RWPE2 (cell line): Measurements from ENCODE around the gene CCNYL1.
A peak's percentile ranks its signal among the peaks of the same experiment; 100 is the strongest.
"Not testable (repeated sequence)": the region's sequence is repeated elsewhere in the genome, so short reads cannot be mapped to it uniquely, and the experiment has no call there.

ENCODE experiments used
- ATAC-seq: fragments of 200-7000 bp; cut with Tn5 transposase; 3 replicates; pipeline ENCODE4 v1.9.1; 2021; ENCODE audit warnings: low read depth
- DNase-seq: peaks from one replicate; pipeline ENCODE4 v3.0.0-alpha.2; 2020; ENCODE audit warnings: low spot score
- H3K27ac ChIP-seq: fragments of 450-650 bp; 2 replicates; pipeline ENCODE4 v1.5.1; 2017; ENCODE audit warnings: mild to moderate bottlenecking; ENCODE audit not compliant: poor library complexity, severe bottlenecking
- H3K27me3 ChIP-seq: fragments of 250-450 bp; sonication (Bioruptor Pico); 2 replicates; pipeline ENCODE4 v1.5.1; 2021; ENCODE audit warnings: mild to moderate bottlenecking, moderate library complexity; ENCODE audit not compliant: insufficient read depth, poor library complexity, severe bottlenecking
- H3K36me3 ChIP-seq: fragments of 250-450 bp; sonication (Bioruptor Pico); 2 replicates; pipeline ENCODE4 v1.5.1; 2020; ENCODE audit warnings: low read depth, mild to moderate bottlenecking, moderate library complexity
- H3K4me1 ChIP-seq: fragments of 250-450 bp; sonication (Bioruptor Pico); 2 replicates; pipeline ENCODE4 v1.5.1; 2021; ENCODE audit warnings: mild to moderate bottlenecking, moderate library complexity; ENCODE audit not compliant: insufficient read depth, poor library complexity, severe bottlenecking
- H3K4me3 ChIP-seq: fragments of 250-450 bp; sonication (Bioruptor Pico); 2 replicates; pipeline ENCODE4 v1.5.1; 2021; ENCODE audit warnings: mild to moderate bottlenecking, moderate library complexity; ENCODE audit not compliant: severe bottlenecking
- H3K9me3 ChIP-seq: fragments of 250-450 bp; sonication (Bioruptor Pico); 2 replicates; pipeline ENCODE4 v1.5.1; 2021; ENCODE audit warnings: mild to moderate bottlenecking, moderate library complexity; ENCODE audit not compliant: severe bottlenecking
- TF ChIP-seq, protein P1 (sequence below): fragments of 450-650 bp; IDR thresholded peaks from one replicate; pipeline ENCODE4 v1.5.1; 2017; ENCODE audit warnings: mild to moderate bottlenecking, moderate library complexity; ENCODE audit not compliant: poor library complexity, severe bottlenecking

The CCNYL1 gene

DNA sequence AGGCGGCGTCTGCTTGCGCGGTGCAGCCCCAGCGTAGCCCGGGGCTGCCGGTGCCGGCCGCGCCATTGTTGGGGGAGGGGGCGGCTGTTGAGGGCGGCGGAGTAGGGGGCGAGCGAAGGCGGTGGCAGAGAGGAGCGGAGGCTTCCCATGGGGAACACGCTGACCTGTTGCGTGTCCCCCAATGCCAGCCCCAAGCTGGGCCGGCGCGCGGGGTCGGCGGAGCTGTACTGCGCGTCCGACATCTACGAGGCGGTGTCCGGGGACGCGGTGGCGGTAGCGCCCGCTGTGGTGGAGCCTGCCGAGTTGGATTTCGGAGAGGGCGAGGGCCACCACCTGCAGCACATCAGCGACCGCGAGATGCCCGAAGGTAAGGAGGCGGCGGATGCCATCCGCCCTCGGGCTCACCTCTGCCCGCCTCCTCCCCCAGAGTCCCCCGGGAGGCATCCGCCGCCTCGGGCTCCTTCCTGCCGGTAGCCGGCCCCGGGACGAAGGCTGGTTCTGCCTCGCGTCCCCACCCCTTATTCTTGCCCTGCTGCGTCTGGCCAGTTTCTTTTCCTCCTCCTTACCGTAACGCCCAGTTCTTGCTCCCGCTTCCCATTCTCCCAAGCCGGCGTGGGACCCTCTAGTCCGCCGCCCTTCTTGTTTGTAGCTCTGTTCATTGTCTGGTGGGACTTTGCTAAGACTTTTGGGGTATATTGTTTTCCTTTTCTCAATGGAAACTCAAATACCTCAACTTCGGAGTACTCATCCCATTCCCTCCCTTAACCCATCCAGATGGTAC is 500 bp downstream of the CCNYL1 start:
- ATAC-seq (peak; percentile 17), DNase-seq (no peak)
- Histone ChIP-seq H3K4me3 (peak overlapping the region; percentile 90), H3K27ac (peak overlapping the region; percentile 90), H3K9me3 (no peaks in the 10 kb centered on the region), H3K36me3 (peaks cover 11% of the 10 kb centered on the region), H3K4me1 (peaks cover 14% of the 10 kb centered on the region), H3K27me3 (no peaks in the 10 kb centered on the region)
- TF ChIP-seq, protein P1, sequence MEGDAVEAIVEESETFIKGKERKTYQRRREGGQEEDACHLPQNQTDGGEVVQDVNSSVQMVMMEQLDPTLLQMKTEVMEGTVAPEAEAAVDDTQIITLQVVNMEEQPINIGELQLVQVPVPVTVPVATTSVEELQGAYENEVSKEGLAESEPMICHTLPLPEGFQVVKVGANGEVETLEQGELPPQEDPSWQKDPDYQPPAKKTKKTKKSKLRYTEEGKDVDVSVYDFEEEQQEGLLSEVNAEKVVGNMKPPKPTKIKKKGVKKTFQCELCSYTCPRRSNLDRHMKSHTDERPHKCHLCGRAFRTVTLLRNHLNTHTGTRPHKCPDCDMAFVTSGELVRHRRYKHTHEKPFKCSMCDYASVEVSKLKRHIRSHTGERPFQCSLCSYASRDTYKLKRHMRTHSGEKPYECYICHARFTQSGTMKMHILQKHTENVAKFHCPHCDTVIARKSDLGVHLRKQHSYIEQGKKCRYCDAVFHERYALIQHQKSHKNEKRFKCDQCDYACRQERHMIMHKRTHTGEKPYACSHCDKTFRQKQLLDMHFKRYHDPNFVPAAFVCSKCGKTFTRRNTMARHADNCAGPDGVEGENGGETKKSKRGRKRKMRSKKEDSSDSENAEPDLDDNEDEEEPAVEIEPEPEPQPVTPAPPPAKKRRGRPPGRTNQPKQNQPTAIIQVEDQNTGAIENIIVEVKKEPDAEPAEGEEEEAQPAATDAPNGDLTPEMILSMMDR, result no peak

DNA sequence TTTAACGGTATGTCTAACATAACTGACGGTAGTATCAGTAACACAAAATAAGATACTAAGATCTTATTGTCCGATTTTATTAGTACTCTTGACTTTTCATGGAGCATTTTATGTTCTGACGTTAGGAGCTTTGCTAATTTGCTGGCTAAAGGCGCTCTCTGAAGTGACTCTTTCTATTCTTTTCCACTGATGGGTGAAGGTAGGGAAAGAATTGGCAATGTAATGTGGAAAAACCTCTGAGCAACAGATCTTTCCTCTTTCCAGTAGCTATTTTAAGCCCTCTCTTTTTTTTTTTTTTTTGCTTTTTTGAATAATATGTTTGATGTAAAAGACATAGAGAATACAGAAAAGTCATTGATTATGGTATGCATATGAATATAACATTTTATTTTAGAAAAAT is 4.6 kb downstream of the CCNYL1 start:
- H3K36me3 ChIP-seq, result peaks cover 11% of the 10 kb centered on the region
- ATAC-seq (no peak), DNase-seq (no peak)
- TF ChIP-seq, protein P1, result no peak
- H3K27ac ChIP-seq, result no peak overlapping the region
- H3K27me3 ChIP-seq, result no peaks in the 10 kb centered on the region
- no peak overlapping the region for H3K4me3 ChIP-seq
- H3K9me3 ChIP-seq, result no peaks in the 10 kb centered on the region
- H3K4me1 ChIP-seq, result peaks cover 20% of the 10 kb centered on the region

DNA sequence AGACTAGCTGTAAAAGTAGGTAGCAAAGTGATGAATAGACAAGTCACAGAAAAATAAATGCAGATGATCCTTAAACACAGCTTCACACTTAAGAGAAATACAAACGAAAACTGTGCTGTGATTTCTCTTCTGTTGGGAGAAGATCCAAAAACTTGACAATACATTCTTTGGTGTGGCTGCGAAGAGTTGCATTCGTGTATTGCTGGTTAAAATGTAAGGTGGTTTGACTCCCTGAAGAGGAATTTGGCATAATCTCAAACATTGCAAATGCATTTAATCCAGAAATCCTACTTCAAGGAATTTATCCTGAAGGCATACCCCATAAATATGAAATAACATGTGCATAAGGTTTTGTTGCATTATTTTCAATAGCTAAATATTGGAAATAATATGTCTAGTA is 7.1 kb downstream of the CCNYL1 start:
- TF ChIP-seq, protein P1, result no peak
- Histone ChIP-seq H3K4me3 (no peak overlapping the region), H3K27me3 (no peaks in the 10 kb centered on the region), H3K9me3 (no peaks in the 10 kb centered on the region), H3K4me1 (peaks cover 39% of the 10 kb centered on the region), H3K36me3 (peaks cover 10% of the 10 kb centered on the region), H3K27ac (peak overlapping the region; percentile 26)
- DNase-seq, result no peak
- ATAC-seq, result no peak

DNA sequence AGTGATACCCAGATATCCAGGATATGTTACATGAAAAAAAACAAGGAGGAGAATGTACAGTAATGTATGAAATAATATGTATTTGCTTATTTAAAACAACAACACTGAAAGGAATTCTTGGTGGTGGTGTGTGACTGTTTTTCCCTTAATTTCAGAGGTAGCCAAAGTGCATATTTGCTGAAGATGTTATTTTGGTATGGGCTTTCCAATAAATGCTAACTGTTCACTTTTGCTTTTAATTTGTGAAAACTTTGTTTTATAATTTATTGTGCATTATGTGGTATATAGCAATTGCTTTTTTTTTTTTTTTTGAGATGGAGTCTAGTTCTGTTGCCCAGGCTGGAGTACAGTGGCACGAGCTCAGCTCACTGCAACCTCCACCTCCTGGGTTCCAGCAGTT is 7.6 kb downstream of the CCNYL1 start:
- ATAC-seq, result no peak

DNA sequence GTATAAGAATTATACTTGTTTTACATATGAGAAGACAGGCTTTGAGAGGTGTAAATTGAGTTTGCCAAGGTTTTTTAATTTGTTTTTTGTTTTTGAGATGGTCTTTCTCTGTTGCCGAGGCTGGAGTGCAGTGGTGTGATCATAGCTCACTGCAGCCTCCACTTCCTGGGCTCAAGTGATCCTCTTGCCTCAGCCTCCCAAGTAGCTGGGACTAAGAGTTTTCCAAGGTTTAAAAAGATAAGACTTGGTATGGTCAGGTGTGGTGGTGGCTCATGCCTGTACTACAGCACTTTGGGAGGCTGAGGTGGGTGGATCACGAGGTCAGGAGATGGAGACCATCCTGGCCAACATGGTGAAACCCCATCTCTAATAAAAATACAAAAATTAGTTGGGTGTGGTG is 8.2 kb downstream of the CCNYL1 start:
- H3K36me3 ChIP-seq, DNase-seq, H3K27me3 ChIP-seq, ATAC-seq, H3K27ac ChIP-seq, H3K9me3 ChIP-seq, H3K4me3 ChIP-seq: not testable (repeated sequence)
- peaks cover 47% of the 10 kb centered on the region for H3K4me1 ChIP-seq

More for the DNA sequence above, 7.6 kb downstream of the CCNYL1 start:
- no peak for DNase-seq
- peaks cover 5% of the 10 kb centered on the region; the same call in 1 of the 2 replicates for H3K36me3 ChIP-seq
- H3K27ac ChIP-seq, result no peak overlapping the region
- no peak overlapping the region for H3K4me3 ChIP-seq
- TF ChIP-seq, protein P1, result no peak
- H3K9me3 ChIP-seq, result no peaks in the 10 kb centered on the region
- H3K27me3 ChIP-seq, result no peaks in the 10 kb centered on the region
- H3K4me1 ChIP-seq, result peaks cover 44% of the 10 kb centered on the region
